ENCODE results near the gene SPTAN1.
"Not testable (repeated sequence)": the region's sequence is repeated elsewhere in the genome, so short reads cannot be mapped to it uniquely, and the experiment has no call there.

The SPTAN1 gene

GRCh38 chr9:128552744-128553440 is 505 bp downstream of the SPTAN1 start:
- DNase-seq (ENCODE audit: low read depth, low spot score): peak; percentile 65

GRCh38 chr9:128553728-128554127 is 1.3 kb downstream of the SPTAN1 start:
- peak; percentile 52 for DNase-seq (ENCODE audit: low read depth, low spot score)

GRCh38 chr9:128554155-128554862 is 1.9 kb downstream of the SPTAN1 start:
- DNase-seq (ENCODE audit: low read depth, low spot score): peak; percentile 91

GRCh38 chr9:128555180-128555721 is 2.9 kb downstream of the SPTAN1 start:
- peak; percentile 87 for DNase-seq (ENCODE audit: low read depth, low spot score)

- DNase-seq (ENCODE audit: low read depth, low spot score): no peak
These were observed 3.9 kb downstream of the SPTAN1 start for GRCh38 chr9:128556276-128556675.

GRCh38 chr9:128556926-128557634 is 4.7 kb downstream of the SPTAN1 start:
- DNase-seq (ENCODE audit: low read depth, low spot score): no peak

- peak; percentile 92 for DNase-seq (ENCODE audit: low read depth, low spot score)
These were observed 6.3 kb downstream of the SPTAN1 start for GRCh38 chr9:128558431-128559310.

- DNase-seq (ENCODE audit: low read depth, low spot score): no peak
These were observed 13.2 kb downstream of the SPTAN1 start for GRCh38 chr9:128565578-128565977.

- DNase-seq (ENCODE audit: low read depth, low spot score): peak; percentile 19
These were observed 16.2 kb downstream of the SPTAN1 start for GRCh38 chr9:128568470-128569078.

- DNase-seq (ENCODE audit: low read depth, low spot score): peak; percentile 80
These were observed 23.1 kb downstream of the SPTAN1 start for GRCh38 chr9:128575469-128575868.

GRCh38 chr9:128575916-128576315 is 23.5 kb downstream of the SPTAN1 start:
- peak; percentile 44 for DNase-seq (ENCODE audit: low read depth, low spot score)

GRCh38 chr9:128577206-128577605 is 24.8 kb downstream of the SPTAN1 start:
- no peak for DNase-seq (ENCODE audit: low read depth, low spot score)

- DNase-seq (ENCODE audit: low read depth, low spot score): no peak
These were observed 26.8 kb downstream of the SPTAN1 start for GRCh38 chr9:128579194-128579593.

GRCh38 chr9:128580731-128581130 is 28.3 kb downstream of the SPTAN1 start:
- DNase-seq (ENCODE audit: low read depth, low spot score): no peak

- not testable (repeated sequence) for DNase-seq (ENCODE audit: low read depth, low spot score)
These were observed 32.8 kb downstream of the SPTAN1 start for GRCh38 chr9:128585155-128585554.

GRCh38 chr9:128586934-128587333 is 34.5 kb downstream of the SPTAN1 start:
- not testable (repeated sequence) for DNase-seq (ENCODE audit: low read depth, low spot score)

GRCh38 chr9:128587453-128587852 is 35.1 kb downstream of the SPTAN1 start:
- DNase-seq (ENCODE audit: low read depth, low spot score): no peak

- no peak for DNase-seq (ENCODE audit: low read depth, low spot score)
These were observed 36.3 kb downstream of the SPTAN1 start for GRCh38 chr9:128588581-128589233.

GRCh38 chr9:128593039-128593438 is 40.7 kb downstream of the SPTAN1 start:
- DNase-seq (ENCODE audit: low read depth, low spot score): no peak

- DNase-seq (ENCODE audit: low read depth, low spot score): no peak
These were observed 41.5 kb downstream of the SPTAN1 start for GRCh38 chr9:128593856-128594255.

Measured in astrocyte of the hippocampus (primary cell).